Measurements from ENCODE around the gene ACSF3. TPM values are rescaled to one million over a fixed set of nuclear protein-coding genes. Genes with fewer than 3 reads are reported as not detected.
"Not testable (repeated sequence)": the region's sequence is repeated elsewhere in the genome, so short reads cannot be mapped to it uniquely, and the experiment has no call there.

Gene ACSF3
- total RNA-seq, 1 experiment from 2014 or later = 33.5 TPM

DNA sequence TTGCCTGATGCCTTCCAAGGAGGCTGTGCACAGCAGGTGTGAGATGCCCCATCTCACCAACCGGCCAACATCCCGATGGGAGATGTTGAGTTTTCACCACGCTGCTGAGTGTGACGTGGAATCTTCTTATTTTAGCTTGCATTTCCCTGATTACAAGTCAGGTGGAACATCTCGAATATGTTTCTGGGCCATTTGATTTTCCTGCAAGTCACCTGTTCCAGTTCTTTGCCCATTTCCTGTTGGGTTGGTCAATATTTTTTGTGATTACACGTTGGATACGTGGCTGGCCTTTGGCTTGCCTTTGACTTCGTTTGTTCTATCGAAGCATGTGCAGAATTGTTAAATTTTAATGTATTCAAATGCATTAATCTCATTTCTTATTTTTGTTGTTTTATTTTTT lies 69.6 kb downstream of the ACSF3 start:
- no TSS peak for BruUV-seq (replicated peaks)

DNA sequence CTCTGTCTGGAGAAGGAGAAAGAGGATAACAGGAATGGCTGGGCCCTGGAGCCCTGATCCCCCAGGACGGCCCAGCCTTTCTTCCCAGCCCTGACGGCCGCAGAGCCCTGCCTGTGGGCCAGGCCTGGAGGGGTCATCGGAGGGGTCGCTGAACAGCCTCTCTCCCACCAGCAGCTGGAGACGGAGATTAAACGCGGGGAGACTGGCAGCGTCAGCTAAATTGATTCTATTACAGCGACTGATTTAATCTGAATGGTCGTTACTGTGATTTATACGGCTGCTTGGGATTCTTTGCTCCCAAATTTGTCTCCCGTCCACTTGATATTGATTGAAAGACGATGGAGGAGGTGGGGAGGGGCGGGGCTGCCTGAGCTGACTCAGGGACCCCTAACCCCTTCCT lies 70.8 kb downstream of the ACSF3 start:
- Histone ChIP-seq H3F3A (ENCODE audit: low read length, unreplicated experiment) (no peaks in the 10 kb centered on the region), H3K79me2 (ENCODE audit: low read length) (no peaks in the 10 kb centered on the region), H3K9me2 (replicated peaks; ENCODE audit: low read length) (no peaks in the 10 kb centered on the region), H4K20me1 (ENCODE audit: low read length) (no peaks in the 10 kb centered on the region), H3K36me3 (ENCODE audit: low read depth, low read length) (no peaks in the 10 kb centered on the region), H3K27me3 (ENCODE audit: low read length) (no peaks in the 10 kb centered on the region), H3K27ac (ENCODE audit: low read length) (no peak overlapping the region), H3K4me2 (ENCODE audit: low read length) (no peak overlapping the region), H3K9ac (ENCODE audit: low read length) (no peak overlapping the region), H3K9me3 (ENCODE audit: low read length) (no peaks in the 10 kb centered on the region), H3K4me1 (ENCODE audit: insufficient read depth, low read length) (no peaks in the 10 kb centered on the region), H2AFZ (ENCODE audit: low read length) (no peak overlapping the region), H3K4me3 (ENCODE audit: low read length) (no peak overlapping the region)
- no peak for DNase-seq
- TF ChIP-seq EZH2phosphoT487 (IDR thresholded peaks at IDR 0.05; ENCODE audit: borderline replicate concordance, low read length) (no peak), EZH2 (IDR thresholded peaks at IDR 0.05; ENCODE audit: low read length, unreplicated experiment) (no peak)
- TF ChIP-seq, protein P1, sequence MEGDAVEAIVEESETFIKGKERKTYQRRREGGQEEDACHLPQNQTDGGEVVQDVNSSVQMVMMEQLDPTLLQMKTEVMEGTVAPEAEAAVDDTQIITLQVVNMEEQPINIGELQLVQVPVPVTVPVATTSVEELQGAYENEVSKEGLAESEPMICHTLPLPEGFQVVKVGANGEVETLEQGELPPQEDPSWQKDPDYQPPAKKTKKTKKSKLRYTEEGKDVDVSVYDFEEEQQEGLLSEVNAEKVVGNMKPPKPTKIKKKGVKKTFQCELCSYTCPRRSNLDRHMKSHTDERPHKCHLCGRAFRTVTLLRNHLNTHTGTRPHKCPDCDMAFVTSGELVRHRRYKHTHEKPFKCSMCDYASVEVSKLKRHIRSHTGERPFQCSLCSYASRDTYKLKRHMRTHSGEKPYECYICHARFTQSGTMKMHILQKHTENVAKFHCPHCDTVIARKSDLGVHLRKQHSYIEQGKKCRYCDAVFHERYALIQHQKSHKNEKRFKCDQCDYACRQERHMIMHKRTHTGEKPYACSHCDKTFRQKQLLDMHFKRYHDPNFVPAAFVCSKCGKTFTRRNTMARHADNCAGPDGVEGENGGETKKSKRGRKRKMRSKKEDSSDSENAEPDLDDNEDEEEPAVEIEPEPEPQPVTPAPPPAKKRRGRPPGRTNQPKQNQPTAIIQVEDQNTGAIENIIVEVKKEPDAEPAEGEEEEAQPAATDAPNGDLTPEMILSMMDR (conservative IDR thresholded peaks at IDR 0.05; ENCODE audit: low read depth, low read length) = no peak
- no peak for ATAC-seq
- BruUV-seq (replicated peaks) = no TSS peak
- CTCF ChIA-PET = no interaction called here
- POLR2A ChIA-PET (ENCODE audit: unreplicated experiment) = no interaction called here
- intact Hi-C loops (cut with micrococcal nuclease) = loop anchor here (10.0 kb wide), 2 partner anchors 110 to 350 kb away; partner anchors contain the start of gene APRT

More for the DNA sequence above, 69.6 kb downstream of the ACSF3 start:
- Histone ChIP-seq H3K4me2 (ENCODE audit: low read length) (no peak overlapping the region), H3K27ac (ENCODE audit: low read length) (no peak overlapping the region), H3K4me3 (ENCODE audit: low read length) (no peak overlapping the region), H3K9me2 (replicated peaks; ENCODE audit: low read length) (no peaks in the 10 kb centered on the region), H3K9ac (ENCODE audit: low read length) (no peak overlapping the region), H2AFZ (ENCODE audit: low read length) (no peak overlapping the region), H3K27me3 (ENCODE audit: low read length) (no peaks in the 10 kb centered on the region), H3K9me3 (ENCODE audit: low read length) (no peaks in the 10 kb centered on the region), H3K36me3 (ENCODE audit: low read depth, low read length) (no peaks in the 10 kb centered on the region), H3F3A (ENCODE audit: low read length, unreplicated experiment) (no peaks in the 10 kb centered on the region), H4K20me1 (ENCODE audit: low read length) (no peaks in the 10 kb centered on the region), H3K79me2 (ENCODE audit: low read length) (no peaks in the 10 kb centered on the region), H3K4me1 (ENCODE audit: insufficient read depth, low read length) (no peaks in the 10 kb centered on the region)
- ChIA-PET CTCF (no interaction called here), POLR2A (ENCODE audit: unreplicated experiment) (no interaction called here)
- no peak for ATAC-seq
- no peak for TF ChIP-seq EZH2 (IDR thresholded peaks at IDR 0.05; ENCODE audit: low read length, unreplicated experiment)
- TF ChIP-seq, protein P1 (conservative IDR thresholded peaks at IDR 0.05; ENCODE audit: low read depth, low read length) = no peak
- no peak for TF ChIP-seq EZH2phosphoT487 (IDR thresholded peaks at IDR 0.05; ENCODE audit: borderline replicate concordance, low read length)
- no peak for DNase-seq
- intact Hi-C loops (cut with micrococcal nuclease) = loop anchor here (10.0 kb wide), 2 partner anchors 108 to 348 kb away; partner anchors contain the start of gene APRT

DNA sequence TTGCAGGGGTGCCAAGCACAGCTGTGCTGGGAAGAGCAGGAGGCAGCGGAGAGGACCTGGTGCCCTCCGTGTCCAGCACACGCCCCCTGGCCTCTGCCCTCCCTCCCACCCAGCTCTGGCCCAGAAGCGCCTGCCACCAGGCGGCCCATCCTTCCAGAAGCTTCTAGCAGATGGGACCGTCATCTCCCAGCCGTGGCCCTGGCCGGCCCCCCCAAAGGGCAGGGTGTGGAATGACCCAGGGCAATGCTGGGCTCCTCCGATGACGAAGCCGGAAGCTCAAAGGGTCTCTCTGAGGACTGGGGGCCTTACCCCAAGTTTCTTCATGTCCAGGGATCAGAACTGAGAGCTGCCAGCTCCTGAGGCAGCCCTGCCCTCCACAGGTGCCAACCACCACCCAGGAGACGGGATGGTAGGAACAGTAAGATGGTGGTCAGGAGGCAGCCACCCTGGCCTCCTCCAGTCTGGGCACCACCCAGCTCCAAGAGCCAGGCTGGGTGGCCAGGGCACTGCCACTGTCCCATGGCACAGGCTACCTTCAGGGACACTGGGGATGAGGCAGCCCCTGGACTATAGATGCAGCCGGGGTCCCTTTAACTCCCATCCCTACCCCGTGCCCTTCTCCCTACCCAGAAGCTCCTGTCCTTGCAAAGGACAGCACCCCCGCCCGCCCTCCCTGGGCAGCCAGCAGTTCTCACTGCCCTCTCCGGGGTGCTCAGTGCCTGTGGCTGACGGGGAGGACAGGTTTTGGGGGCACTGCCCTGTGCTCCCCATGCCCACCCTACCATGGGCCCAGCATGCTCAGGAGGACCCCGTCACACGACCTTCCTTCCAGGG lies 71.4 kb downstream of the ACSF3 start:
- TF ChIP-seq, protein P1 (conservative IDR thresholded peaks at IDR 0.05; ENCODE audit: low read depth, low read length) = no peak
- TF ChIP-seq EZH2 (IDR thresholded peaks at IDR 0.05; ENCODE audit: low read length, unreplicated experiment) = no peak
- CTCF ChIA-PET = no interaction called here
- H3F3A ChIP-seq (ENCODE audit: low read length, unreplicated experiment) = no peaks in the 10 kb centered on the region

DNA sequence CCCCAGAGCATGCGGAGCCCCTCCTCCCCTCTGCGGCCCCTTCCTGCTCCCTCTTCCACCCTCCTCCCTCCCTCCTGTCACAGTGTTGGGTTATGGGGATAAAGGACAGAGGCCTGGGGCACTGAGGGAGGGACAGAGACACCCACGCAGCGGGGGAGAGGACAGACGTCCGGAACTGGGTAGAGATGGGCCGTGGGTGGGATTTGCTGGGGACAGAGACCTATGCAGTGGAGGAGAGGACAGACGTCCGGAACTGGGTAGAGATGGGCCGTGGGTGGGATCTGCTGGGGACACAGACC lies 72.0 kb downstream of the ACSF3 start:
- H3K9me2 ChIP-seq (replicated peaks; ENCODE audit: low read length); H3K79me2 ChIP-seq (ENCODE audit: low read length); H3K4me1 ChIP-seq (ENCODE audit: insufficient read depth, low read length); H3K27ac ChIP-seq (ENCODE audit: low read length); H3F3A ChIP-seq (ENCODE audit: low read length, unreplicated experiment); H3K9ac ChIP-seq (ENCODE audit: low read length); BruUV-seq (replicated peaks); H3K4me2 ChIP-seq (ENCODE audit: low read length); H2AFZ ChIP-seq (ENCODE audit: low read length); ATAC-seq; H4K20me1 ChIP-seq (ENCODE audit: low read length); H3K27me3 ChIP-seq (ENCODE audit: low read length); CTCF ChIA-PET; H3K4me3 ChIP-seq (ENCODE audit: low read length); H3K9me3 ChIP-seq (ENCODE audit: low read length); DNase-seq; H3K36me3 ChIP-seq (ENCODE audit: low read depth, low read length): not testable (repeated sequence)
- intact Hi-C loops (cut with micrococcal nuclease) = loop anchor here (5.0 to 10.0 kb wide), 4 partner anchors 111 to 351 kb away; partner anchors contain the start of gene APRT
- POLR2A ChIA-PET (ENCODE audit: unreplicated experiment) = interaction anchor here (0.6 kb wide), 1 partner anchor 347 kb away, joined by 3 read pairs; no protein-coding TSS in a partner anchor

More for the DNA sequence above, 71.4 kb downstream of the ACSF3 start:
- ATAC-seq (no peak), DNase-seq (no peak)
- no peak overlapping the region for H3K27ac ChIP-seq (ENCODE audit: low read length)
- H4K20me1 ChIP-seq (ENCODE audit: low read length) = no peaks in the 10 kb centered on the region
- H3K4me1 ChIP-seq (ENCODE audit: insufficient read depth, low read length) = no peaks in the 10 kb centered on the region
- intact Hi-C loops (cut with micrococcal nuclease) = loop anchor here (5.0 to 10.0 kb wide), 4 partner anchors 110 to 350 kb away; partner anchors contain the start of gene APRT
- POLR2A ChIA-PET (ENCODE audit: unreplicated experiment) = interaction anchor here (0.6 kb wide), 1 partner anchor 346 kb away, joined by 3 read pairs; no protein-coding TSS in a partner anchor
- no peaks in the 10 kb centered on the region for H3K9me2 ChIP-seq (replicated peaks; ENCODE audit: low read length)
- H3K9ac ChIP-seq (ENCODE audit: low read length) = no peak overlapping the region
- H3K36me3 ChIP-seq (ENCODE audit: low read depth, low read length) = no peaks in the 10 kb centered on the region
- no peak overlapping the region for H3K4me2 ChIP-seq (ENCODE audit: low read length)
- no peak overlapping the region for H2AFZ ChIP-seq (ENCODE audit: low read length)
- H3K79me2 ChIP-seq (ENCODE audit: low read length) = no peaks in the 10 kb centered on the region
- no peaks in the 10 kb centered on the region for H3K27me3 ChIP-seq (ENCODE audit: low read length)
- no TSS peak for BruUV-seq (replicated peaks)
- no peaks in the 10 kb centered on the region for H3K9me3 ChIP-seq (ENCODE audit: low read length)
- no peak overlapping the region for H3K4me3 ChIP-seq (ENCODE audit: low read length)
